GM20431 (cell line): ENCODE measurements around the gene CLPTM1L.
"Not testable (repeated sequence)": the region's sequence is repeated elsewhere in the genome, so short reads cannot be mapped to it uniquely, and the experiment has no call there.

ENCODE experiments used
- in situ Hi-C: fragments of 300-500 bp; cut with MseI, MboI; formaldehyde crosslinking; loops from one replicate; pipeline ENCODE4 v1.15.0; 2020; ENCODE audit warnings: low sequenced_read_pairs; ENCODE audit not compliant: unreplicated experiment

CLPTM1L gene

GRCh38 chr5:1280177-1281037 lies 64.5 kb downstream of the CLPTM1L start:
- in situ Hi-C loops: no loop called here

DNA sequence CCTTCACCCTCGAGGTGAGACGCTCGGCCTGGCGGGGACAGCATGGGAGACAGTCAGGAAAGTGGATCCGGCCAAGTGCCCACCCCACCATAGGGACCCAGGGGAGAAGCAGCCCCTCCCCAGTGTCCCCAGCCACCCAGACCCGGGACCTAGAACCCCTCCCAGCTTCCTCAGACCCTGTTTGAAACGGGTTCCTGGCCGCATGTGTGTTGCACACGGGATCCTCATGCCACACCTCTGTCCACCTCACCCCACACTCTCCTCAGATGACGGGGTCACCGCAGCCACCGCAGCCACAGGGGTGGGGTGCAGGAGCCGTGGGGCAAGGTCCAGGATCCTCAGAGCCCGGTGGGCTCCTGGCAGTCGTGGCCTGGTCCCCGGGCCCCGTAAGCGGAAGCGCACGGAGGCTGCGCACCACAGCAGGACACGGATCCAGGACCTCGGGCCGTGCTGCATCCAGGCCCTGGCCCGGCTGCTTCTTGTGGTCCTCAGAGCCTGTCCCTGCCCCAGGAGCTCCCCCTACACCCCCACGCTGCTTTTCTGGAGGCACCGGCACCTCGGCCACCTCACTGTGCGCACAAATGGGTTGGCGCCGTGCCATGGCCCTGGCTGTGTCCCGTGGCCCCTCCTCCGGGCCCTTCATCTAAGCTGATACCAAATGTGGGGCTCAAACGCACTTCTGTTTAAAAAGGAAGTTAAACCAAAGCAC lies 65.3 kb downstream of the CLPTM1L start:
- in situ Hi-C loops: no loop called here

GRCh38 chr5:1278656-1279442 lies 66.0 kb downstream of the CLPTM1L start:
- in situ Hi-C loops: no loop called here

DNA sequence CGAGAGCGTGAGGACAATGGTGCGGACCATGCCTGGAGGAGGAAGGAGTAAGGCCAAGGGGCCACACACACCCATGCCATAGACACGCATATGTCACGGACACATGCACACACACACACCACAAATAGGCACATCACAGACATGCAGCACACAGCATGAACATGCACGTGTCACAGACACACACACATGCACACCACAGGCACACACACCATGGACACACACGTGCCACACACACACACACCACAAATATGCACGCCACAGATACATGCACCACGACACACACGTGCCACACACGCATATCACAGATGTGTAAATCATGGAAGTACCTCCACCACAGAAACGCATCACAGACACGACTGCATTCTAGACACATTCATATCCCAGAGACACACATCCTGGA lies 66.7 kb downstream of the CLPTM1L start:
- in situ Hi-C loops: no loop called here

DNA sequence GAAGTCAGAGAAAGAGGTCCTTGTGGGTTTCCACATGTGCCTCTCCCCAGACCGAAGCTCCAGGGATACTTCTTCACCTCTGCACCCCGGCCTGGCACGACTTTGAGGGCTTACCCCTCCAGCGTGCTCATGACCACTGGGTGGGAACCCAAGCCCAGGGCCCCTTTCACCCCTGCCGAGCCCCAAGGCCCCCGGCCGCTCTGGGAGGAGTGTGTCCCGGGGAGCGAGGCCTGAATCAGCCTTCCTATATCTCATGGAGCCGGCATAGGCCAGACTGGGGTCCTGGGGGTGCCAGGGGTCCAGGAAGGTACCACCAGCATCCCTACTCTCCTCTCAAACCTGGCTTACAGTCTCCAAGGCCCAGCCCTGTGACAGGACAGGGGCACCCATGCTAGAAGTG lies 67.1 kb downstream of the CLPTM1L start:
- in situ Hi-C loops: no loop called here

- in situ Hi-C loops: no loop called here
These were observed 67.6 kb downstream of the CLPTM1L start for GRCh38 chr5:1277331-1277730.

DNA sequence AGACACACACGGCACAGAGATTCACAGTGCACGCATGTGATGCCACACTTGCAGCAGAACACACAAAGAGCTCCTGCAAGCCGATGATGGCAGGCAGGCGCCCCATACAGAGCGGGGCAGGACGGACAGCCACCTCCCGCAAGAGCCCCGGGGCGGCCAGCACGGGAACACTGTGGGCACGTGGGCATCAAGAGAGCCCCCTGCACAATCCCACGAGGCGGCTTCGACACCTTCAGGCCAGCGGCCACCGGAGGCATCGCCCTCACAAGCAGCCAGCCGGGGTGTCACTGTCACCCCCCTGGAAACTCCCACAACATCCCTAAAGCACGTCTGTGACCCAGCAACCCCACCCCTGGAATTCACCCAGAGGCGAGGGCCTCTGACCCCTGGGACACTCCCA lies 68.0 kb downstream of the CLPTM1L start:
- in situ Hi-C loops: no loop called here

DNA sequence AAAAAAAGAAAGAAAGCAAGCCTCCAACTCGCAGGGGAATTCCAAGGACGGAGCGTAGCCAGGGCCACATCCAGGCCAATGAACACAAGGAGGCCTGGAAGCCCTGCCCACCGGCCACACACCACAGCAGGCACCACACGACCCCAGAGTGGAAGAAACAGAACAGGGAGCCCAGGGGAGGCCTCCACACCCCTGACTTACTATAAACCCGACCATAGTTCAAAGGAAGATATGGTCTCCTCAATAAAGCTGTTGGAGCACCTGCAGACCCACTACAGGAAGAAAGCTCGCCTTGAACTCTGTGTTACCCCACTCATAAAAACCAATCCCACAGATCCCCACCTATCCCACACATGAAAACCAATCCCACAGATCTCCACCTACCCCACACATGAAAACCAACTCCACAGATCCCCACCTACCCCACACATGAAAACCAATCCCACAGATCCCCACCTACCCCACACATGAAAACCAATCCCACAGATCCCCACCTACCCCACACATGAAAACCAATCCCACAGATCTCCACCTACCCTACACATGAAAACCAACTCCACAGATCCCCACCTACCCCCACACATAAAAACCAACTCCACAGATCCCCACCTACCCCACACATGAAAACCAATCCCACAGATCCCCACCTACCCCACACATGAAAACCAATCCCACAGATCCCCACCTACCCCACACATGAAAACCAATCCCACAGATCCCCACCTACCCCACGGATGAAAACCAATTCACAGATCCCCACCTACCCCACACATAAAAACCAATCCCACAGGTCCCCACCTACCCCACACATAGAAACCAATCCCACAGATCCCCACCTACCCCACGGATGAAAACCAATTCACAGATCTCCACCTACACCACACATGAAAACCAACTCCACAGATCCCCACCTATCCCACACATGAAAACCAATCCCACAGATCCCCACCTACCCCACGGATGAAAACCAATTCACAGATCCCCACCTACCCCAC lies 69.2 kb downstream of the CLPTM1L start:
- in situ Hi-C loops: not testable (repeated sequence)

DNA sequence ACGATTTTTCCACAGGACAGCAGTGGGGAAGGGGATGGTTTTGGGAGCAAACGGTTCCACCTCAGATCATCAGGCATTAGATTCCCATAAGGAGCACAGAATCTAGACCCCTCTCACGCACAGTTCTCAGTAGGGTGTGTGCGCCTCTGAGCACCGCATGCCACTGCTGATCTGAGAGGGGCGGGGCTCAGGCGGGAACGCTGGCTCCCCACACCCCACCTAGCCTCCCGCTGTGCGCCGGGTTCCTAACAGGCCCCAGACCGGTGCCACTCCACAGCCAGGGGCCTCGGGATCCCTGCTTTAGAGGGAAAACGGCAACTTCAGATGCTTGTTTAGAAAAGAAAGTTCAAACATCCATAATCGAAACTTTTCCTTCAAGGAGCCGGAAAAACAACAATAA lies 70.4 kb downstream of the CLPTM1L start:
- in situ Hi-C loops: no loop called here

DNA sequence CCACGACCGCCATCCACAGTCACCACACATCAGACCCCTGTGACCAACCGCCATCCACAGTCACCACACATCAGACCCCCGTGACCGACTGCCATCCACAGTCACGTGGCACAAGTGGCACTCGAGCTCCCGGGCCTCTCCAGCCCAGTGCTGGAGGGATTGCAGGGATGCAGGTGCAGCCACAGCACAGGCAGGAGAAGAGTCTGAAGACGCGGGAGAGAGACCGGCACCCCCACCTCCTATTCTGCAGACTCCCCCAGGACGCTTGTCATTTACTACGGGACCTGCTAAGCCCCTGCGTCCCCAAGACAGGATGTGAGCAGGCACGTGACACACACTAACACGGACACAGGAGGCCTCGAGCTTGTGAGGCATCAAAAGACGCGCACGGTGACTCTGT lies 71.2 kb downstream of the CLPTM1L start:
- in situ Hi-C loops: no loop called here

- in situ Hi-C loops: no loop called here
These were observed 72.7 kb downstream of the CLPTM1L start for GRCh38 chr5:1272201-1272600.

DNA sequence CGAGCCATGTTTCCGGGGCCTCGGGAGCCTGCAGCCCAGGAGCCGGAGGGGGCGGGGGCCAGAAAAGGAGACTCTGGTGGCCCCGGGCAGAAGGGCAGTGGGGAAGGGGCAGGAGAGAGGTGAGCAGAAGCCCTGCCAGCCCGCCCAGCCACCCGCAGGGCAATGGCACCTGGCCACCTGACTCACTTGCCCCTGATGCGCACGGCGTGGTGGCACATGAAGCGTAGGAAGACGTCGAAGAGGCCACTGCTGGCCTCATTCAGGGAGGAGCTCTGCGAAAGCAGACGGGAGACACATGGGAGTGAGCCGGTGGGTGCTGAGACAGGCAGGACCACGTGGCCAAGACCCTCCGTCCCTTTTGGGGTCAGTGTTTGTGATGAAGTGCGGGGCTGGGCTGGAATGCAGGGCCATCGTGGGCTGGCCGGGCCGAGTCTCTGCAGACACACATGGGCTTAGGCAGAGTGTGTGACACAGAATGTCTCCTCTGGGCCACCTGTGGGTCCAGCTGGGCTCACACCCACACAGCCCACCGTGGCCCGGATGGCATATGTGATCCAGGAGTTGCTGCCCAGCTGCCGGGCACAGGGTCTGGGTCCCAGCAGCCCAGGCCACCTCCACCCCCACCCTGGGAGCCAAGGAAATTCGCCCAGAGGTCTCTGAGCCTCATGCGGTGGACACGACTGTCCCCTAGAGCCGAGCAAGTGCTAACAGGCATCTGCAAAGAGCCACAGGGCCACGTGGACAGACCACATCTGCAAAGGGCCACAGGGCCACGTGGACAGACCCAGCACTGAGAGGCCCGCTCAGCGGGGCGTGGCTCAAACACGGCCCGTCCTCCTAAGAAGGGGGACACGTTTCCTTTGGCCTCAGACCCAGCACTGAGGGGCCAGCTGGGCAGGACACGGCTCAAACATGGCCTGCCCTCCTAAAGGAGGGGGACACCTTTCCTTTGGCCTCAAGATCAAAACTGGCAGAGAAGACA lies 73.7 kb downstream of the CLPTM1L start:
- in situ Hi-C loops: no loop called here

GRCh38 chr5:1270426-1270825 lies 74.5 kb downstream of the CLPTM1L start:
- in situ Hi-C loops: no loop called here

- in situ Hi-C loops: no loop called here
These were observed 76.2 kb downstream of the CLPTM1L start for GRCh38 chr5:1268666-1269065.

DNA sequence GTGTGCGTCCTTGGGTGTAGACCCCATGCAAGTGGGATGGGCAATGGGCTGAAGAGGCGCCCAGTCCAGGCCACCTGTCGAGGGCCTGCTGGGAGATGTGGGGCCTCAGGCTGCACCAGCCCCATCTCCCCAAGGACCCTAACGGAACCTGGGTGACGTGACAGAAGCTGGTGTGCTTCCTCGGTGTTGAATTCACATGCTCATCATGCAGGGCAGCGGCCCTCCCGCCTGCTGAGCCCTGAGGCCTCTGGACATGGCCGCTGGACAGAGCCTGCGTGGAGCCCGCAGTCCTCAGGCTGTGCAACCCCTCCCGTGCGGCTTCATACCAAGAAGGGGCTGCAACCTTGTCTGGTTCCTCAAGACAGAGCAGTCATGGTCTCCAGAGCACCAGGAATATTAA lies 76.8 kb downstream of the CLPTM1L start:
- in situ Hi-C loops: no loop called here
